GM12878 (cell line): ENCODE results near the gene PCDHB15.

ENCODE experiments used
- ASH2L ChIP-seq: fragments of 300-600, 200-600 bp; sonication (generic); IDR thresholded peaks from 2 replicates; pipeline ENCODE4 v1.6.1; 2017; ENCODE audit warnings: low read depth, mild to moderate bottlenecking, borderline replicate concordance
- CHD2 ChIP-seq: IDR thresholded peaks from 2 replicates; pipeline ENCODE4 v1.6.1; 2011; ENCODE audit warnings: low read depth, low read length, improper control_type of control experiment, borderline replicate concordance
- CTCF ChIP-seq, 3 experiments: IDR thresholded peaks in 2 of 3; conservative IDR thresholded peaks in 1 of 3; 2 replicates each; pipeline ENCODE4 v1.5.1; 2011; ENCODE audit warnings: low read depth in 3 of 3, low read length in 3 of 3, mild to moderate bottlenecking in 3 of 3, control low read depth in 2 of 3, moderate library complexity in 2 of 3, inconsistent platforms in 1 of 3, mixed read lengths in 1 of 3; ENCODE audit not compliant: control insufficient read depth in 2 of 3, insufficient read depth in 1 of 3; ENCODE audit errors: extremely low read depth in 1 of 3
- EP300 ChIP-seq, 2 experiments: fragments of 150-350 bp in 1 of 2; IDR thresholded peaks; 2 replicates each; pipeline ENCODE4 v1.6.1; 2011 to 2012; ENCODE audit warnings: low read depth in 2 of 2, low read length in 2 of 2, borderline replicate concordance in 1 of 2, improper control_type of control experiment in 1 of 2, inconsistent platforms in 1 of 2; ENCODE audit not compliant: control insufficient read depth in 1 of 2
- FOS ChIP-seq: IDR thresholded peaks from 3 replicates; pipeline ENCODE4 v1.6.1; 2011; ENCODE audit warnings: borderline replicate concordance; ENCODE audit not compliant: insufficient read length; ENCODE audit errors: extremely low read depth
- REST ChIP-seq: IDR thresholded peaks from 2 replicates; pipeline ENCODE4 v1.6.1; 2012; ENCODE audit warnings: mild to moderate bottlenecking, low read depth, low read length
- SIN3A ChIP-seq: IDR thresholded peaks from 2 replicates; pipeline ENCODE4 v1.6.1; 2012; ENCODE audit warnings: low read depth, low read length, improper control_type of control experiment
- SPI1 ChIP-seq: IDR thresholded peaks from 2 replicates; pipeline ENCODE4 v1.6.1; 2011; ENCODE audit warnings: low read depth, mild to moderate bottlenecking, low read length, moderate library complexity, borderline replicate concordance; ENCODE audit not compliant: insufficient read depth
- USF2 ChIP-seq: IDR thresholded peaks from 2 replicates; pipeline ENCODE4 v1.6.1; 2011; ENCODE audit warnings: low read depth, low read length, improper control_type of control experiment, borderline replicate concordance
- ZNF384 ChIP-seq: IDR thresholded peaks from 2 replicates; pipeline ENCODE4 v1.6.1; 2012; ENCODE audit warnings: low read depth, mild to moderate bottlenecking, low read length, improper control_type of control experiment, borderline replicate concordance

GRCh38 chr5:141269195-141269594 is 24.0 kb downstream of the PCDHB15 start:
- TF ChIP-seq ASH2L (no peak), SIN3A (no peak), CHD2 (no peak), CTCF (IDR thresholded peaks at IDR 0.05 in 2 of 3, conservative IDR thresholded peaks at IDR 0.05 in 1 of 3; ENCODE audit: control insufficient read depth in 2 of 3, extremely low read depth in 1 of 3, insufficient read depth in 1 of 3, low read depth in 3 of 3, low read length in 3 of 3) (no peak), USF2 (no peak), EP300 (IDR thresholded peaks at IDR 0.05; ENCODE audit: borderline replicate concordance in 1 of 2, control insufficient read depth in 1 of 2, low read depth in 2 of 2, low read length in 2 of 2) (no peak), FOS (no peak), REST (no peak), SPI1 (no peak), ZNF384 (no peak)
